ENCODE results near the gene EZR.

DNA sequence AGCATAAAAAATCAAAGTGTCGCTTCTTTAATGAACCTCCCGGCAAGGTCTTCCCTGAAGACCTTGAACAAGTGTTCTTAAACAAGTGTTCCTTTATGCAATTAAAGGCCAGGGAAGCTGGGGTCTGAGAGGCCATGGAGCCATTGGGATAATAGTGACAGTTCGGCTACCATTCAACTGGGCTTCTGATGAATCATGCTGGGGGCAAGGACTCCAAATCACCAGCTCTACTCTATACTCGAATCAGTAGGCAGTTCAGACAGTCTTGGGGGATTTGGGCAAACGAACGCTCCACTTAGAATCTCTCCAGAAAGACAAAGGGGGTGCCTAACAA is 34.7 kb upstream of the EZR start:
- no peak for TF ChIP-seq POLR2AphosphoS5 (IDR thresholded peaks at IDR 0.05; ENCODE audit: borderline replicate concordance, low read depth, low read length)
- TF ChIP-seq EZH2 (IDR thresholded peaks at IDR 0.05): no peak
- no peak for TF ChIP-seq FOXP2 (optimal IDR thresholded peaks at IDR 0.05; ENCODE audit: control extremely low read depth, extremely low read length, insufficient read depth)

Data from SK-N-MC (cell line).